ENCODE data around the gene CMSS1. TPM values are rescaled to one million over a fixed set of nuclear protein-coding genes. Genes with fewer than 3 reads are reported as not detected.

CMSS1 gene
- total RNA-seq, 4 donors from 2014 or later: 2.4 to 29.9 (median 5.2) TPM

GRCh38 chr3:99817047-99817436, 620 bp upstream of the CMSS1 start:
- Histone ChIP-seq H3K9me3 (no peaks in the 10 kb centered on the region), H3K27ac (peak overlapping the region; percentile 85 to 92 (median 89)), H3K27me3 (no peaks in the 10 kb centered on the region), H3K4me3 (peak overlapping the region; percentile 46 to 69 (median 58)), H3K4me1 (peaks cover 0 to 20% (median 12%) of the 10 kb centered on the region in 4 donors), H3K36me3 (no peaks in the 10 kb centered on the region)
- DNase-seq: peak; percentile 14
- intact Hi-C loops (cut with DNase I; ENCODE audit: low total_unique reads): no loop called here
- TF ChIP-seq POLR2A (IDR thresholded peaks at IDR 0.05): no peak
- TF ChIP-seq POLR2AphosphoS5 (IDR thresholded peaks at IDR 0.05): no peak
- TF ChIP-seq EP300 (IDR thresholded peaks at IDR 0.05; ENCODE audit: low read depth): no peak
- no peak for TF ChIP-seq CTCF (IDR thresholded peaks at IDR 0.05)
- 0 to 6% methylated on average over 2 to 14 of the region's 15 CpGs for WGBS, 2 donors (ENCODE audit: low coverage in 1 of 2)
- in situ Hi-C loops (cut with MboI; ENCODE audit: low pct_ligation_motif_present in 1 of 4, low pct_unique_long_range_greater_than_20kb in 1 of 4, low sequenced_read_pairs in 3 of 4): no loop called here

- WGBS, 2 donors (ENCODE audit: low coverage in 1 of 2): 90 to 100% methylated on average over 1 to 2 of the region's 2 CpGs
- Histone ChIP-seq H3K9me3 (no peaks in the 10 kb centered on the region), H3K27me3 (no peaks in the 10 kb centered on the region), H3K4me3 (peak overlapping the region in 1 of 4 donors; percentile 69), H3K27ac (peak overlapping the region in 2 of 4 donors; percentile 89 to 92), H3K36me3 (no peaks in the 10 kb centered on the region), H3K4me1 (peaks cover 0 to 20% (median 12%) of the 10 kb centered on the region in 4 donors)
- in situ Hi-C loops (cut with MboI; ENCODE audit: low pct_ligation_motif_present in 1 of 4, low pct_unique_long_range_greater_than_20kb in 1 of 4, low sequenced_read_pairs in 3 of 4) (no loop called here), intact Hi-C loops (cut with DNase I; ENCODE audit: low total_unique reads) (no loop called here)
- no peak for TF ChIP-seq POLR2A (IDR thresholded peaks at IDR 0.05)
- TF ChIP-seq CTCF (IDR thresholded peaks at IDR 0.05): no peak
- TF ChIP-seq EP300 (IDR thresholded peaks at IDR 0.05; ENCODE audit: low read depth): no peak
- TF ChIP-seq POLR2AphosphoS5 (IDR thresholded peaks at IDR 0.05): no peak
- DNase-seq: no peak
Measured at GRCh38 chr3:99818818-99819217, 1.2 kb downstream of the CMSS1 start.

- TF ChIP-seq CTCF (IDR thresholded peaks at IDR 0.05): no peak
- no peak for TF ChIP-seq POLR2A (IDR thresholded peaks at IDR 0.05)
- no peak for TF ChIP-seq POLR2AphosphoS5 (IDR thresholded peaks at IDR 0.05)
- TF ChIP-seq EP300 (IDR thresholded peaks at IDR 0.05; ENCODE audit: low read depth): no peak
Measured at GRCh38 chr3:99823723-99824711, 6.4 kb downstream of the CMSS1 start.

GRCh38 chr3:99825004-99825640, 7.5 kb downstream of the CMSS1 start:
- H3K27ac ChIP-seq: no peak overlapping the region

More at GRCh38 chr3:99823723-99824711, 6.4 kb downstream of the CMSS1 start:
- Histone ChIP-seq H3K36me3 (no peaks in the 10 kb centered on the region), H3K27ac (no peak overlapping the region), H3K27me3 (no peaks in the 10 kb centered on the region), H3K4me3 (no peak overlapping the region), H3K4me1 (peaks cover 0 to 2% (median under 1%) of the 10 kb centered on the region in 4 donors), H3K9me3 (no peaks in the 10 kb centered on the region)
- intact Hi-C loops (cut with DNase I; ENCODE audit: low total_unique reads): no loop called here
- DNase-seq: no peak
- WGBS, 2 donors (ENCODE audit: low coverage in 1 of 2): 76 to 85% methylated on average over 7 to 14 of the region's 14 CpGs
- in situ Hi-C loops (cut with MboI; ENCODE audit: low pct_ligation_motif_present in 1 of 4, low pct_unique_long_range_greater_than_20kb in 1 of 4, low sequenced_read_pairs in 3 of 4): no loop called here

More at GRCh38 chr3:99825004-99825640, 7.5 kb downstream of the CMSS1 start:
- H3K4me1 ChIP-seq: no peaks in the 10 kb centered on the region
- 70 to 77% methylated on average over 3 of the region's 3 CpGs for WGBS, 2 donors (ENCODE audit: low coverage in 1 of 2)
- DNase-seq: no peak
- H3K27me3 ChIP-seq: no peaks in the 10 kb centered on the region
- no peak for TF ChIP-seq EP300 (IDR thresholded peaks at IDR 0.05; ENCODE audit: low read depth)
- H3K9me3 ChIP-seq: no peaks in the 10 kb centered on the region
- intact Hi-C loops (cut with DNase I; ENCODE audit: low total_unique reads): no loop called here
- H3K4me3 ChIP-seq: no peak overlapping the region
- H3K36me3 ChIP-seq: no peaks in the 10 kb centered on the region
- in situ Hi-C loops (cut with MboI; ENCODE audit: low pct_ligation_motif_present in 1 of 4, low pct_unique_long_range_greater_than_20kb in 1 of 4, low sequenced_read_pairs in 3 of 4): loop anchor here in 3 of 4 donors (25.0 kb wide), 2 partner anchors 237 to 762 kb away; no protein-coding TSS in a partner anchor
